Measurements from ENCODE around the gene ST8SIA5.
"Not testable (repeated sequence)": the region's sequence is repeated elsewhere in the genome, so short reads cannot be mapped to it uniquely, and the experiment has no call there.

The ST8SIA5 gene

GRCh38 chr18:46756559-46757201, at the start of gene ST8SIA5:
ST8SIA5 (minus strand) TSS chr18:46757053; CDS start chr18:46756508, 545 bp downstream.
- Histone ChIP-seq H3K4me2 (ENCODE audit: low read length) (peak within 1 kb of the TSS; percentile 33), H3K4me3 (ENCODE audit: low read length) (peak within 1 kb of the TSS; percentile 41), H3K9me2 (replicated peaks; ENCODE audit: control insufficient read depth, low read length) (no peaks in the 10 kb centered on the region), H3K27me3 (ENCODE audit: control insufficient read depth, low read length) (peaks cover 69% of the 10 kb centered on the region), H3F3A (ENCODE audit: control insufficient read depth, insufficient read depth) (peaks cover 10% of the 10 kb centered on the region; the same call in 1 of the 2 replicates), H4K20me1 (ENCODE audit: control insufficient read depth, insufficient read depth, low read depth, low read length) (no peaks in the 10 kb centered on the region), H3K4me1 (ENCODE audit: control insufficient read depth, low read length) (peaks cover 44% of the 10 kb centered on the region), H3K27ac (ENCODE audit: low read depth, low read length) (no peak within 1 kb of the TSS), H3K79me2 (ENCODE audit: control insufficient read depth, low read length) (no peaks in the 10 kb centered on the region), H3K9me3 (ENCODE audit: control insufficient read depth, insufficient read depth, low read length) (no peaks in the 10 kb centered on the region), H3K36me3 (ENCODE audit: control insufficient read depth, low read length) (no peaks in the 10 kb centered on the region)
- TF ChIP-seq CTCF (IDR thresholded peaks at IDR 0.05; ENCODE audit: low read depth, low read length, poor library complexity, severe bottlenecking) (no peak), EZH2phosphoT487 (IDR thresholded peaks at IDR 0.05; ENCODE audit: borderline replicate concordance, low read length) (no peak)

- not testable (repeated sequence) for H3K9me2 ChIP-seq (replicated peaks; ENCODE audit: control insufficient read depth, low read length); H4K20me1 ChIP-seq (ENCODE audit: control insufficient read depth, insufficient read depth, low read depth, low read length); H3K4me3 ChIP-seq (ENCODE audit: low read length); H3K27me3 ChIP-seq (ENCODE audit: control insufficient read depth, low read length); H3K79me2 ChIP-seq (ENCODE audit: control insufficient read depth, low read length); H3F3A ChIP-seq (ENCODE audit: control insufficient read depth, insufficient read depth); H3K4me1 ChIP-seq (ENCODE audit: control insufficient read depth, low read length); H3K9me3 ChIP-seq (ENCODE audit: control insufficient read depth, insufficient read depth, low read length); H3K36me3 ChIP-seq (ENCODE audit: control insufficient read depth, low read length); H3K27ac ChIP-seq (ENCODE audit: low read depth, low read length); H3K4me2 ChIP-seq (ENCODE audit: low read length)
These were observed 39.1 kb upstream of the ST8SIA5 start for GRCh38 chr18:46795945-46796344.

GRCh38 chr18:46794607-46795006, 37.8 kb upstream of the ST8SIA5 start:
- Histone ChIP-seq H3K27me3 (ENCODE audit: control insufficient read depth, low read length) (no peaks in the 10 kb centered on the region), H4K20me1 (ENCODE audit: control insufficient read depth, insufficient read depth, low read depth, low read length) (no peaks in the 10 kb centered on the region), H3F3A (ENCODE audit: control insufficient read depth, insufficient read depth) (no peaks in the 10 kb centered on the region), H3K4me1 (ENCODE audit: control insufficient read depth, low read length) (peaks cover 7% of the 10 kb centered on the region), H3K79me2 (ENCODE audit: control insufficient read depth, low read length) (no peaks in the 10 kb centered on the region), H3K36me3 (ENCODE audit: control insufficient read depth, low read length) (no peaks in the 10 kb centered on the region), H3K9me2 (replicated peaks; ENCODE audit: control insufficient read depth, low read length) (no peaks in the 10 kb centered on the region), H3K9me3 (ENCODE audit: control insufficient read depth, insufficient read depth, low read length) (no peaks in the 10 kb centered on the region), H3K4me3 (ENCODE audit: low read length) (no peak overlapping the region), H3K4me2 (ENCODE audit: low read length) (no peak overlapping the region), H3K27ac (ENCODE audit: low read depth, low read length) (no peak overlapping the region)
- no peak for TF ChIP-seq CTCF (IDR thresholded peaks at IDR 0.05; ENCODE audit: low read depth, low read length, poor library complexity, severe bottlenecking)
- TF ChIP-seq EZH2phosphoT487 (IDR thresholded peaks at IDR 0.05; ENCODE audit: borderline replicate concordance, low read length) = no peak

GRCh38 chr18:46793565-46793964, 36.7 kb upstream of the ST8SIA5 start:
- no peak overlapping the region for H3K4me3 ChIP-seq (ENCODE audit: low read length)
- no peaks in the 10 kb centered on the region for H3K27me3 ChIP-seq (ENCODE audit: control insufficient read depth, low read length)
- no peak overlapping the region for H3K27ac ChIP-seq (ENCODE audit: low read depth, low read length)
- no peaks in the 10 kb centered on the region for H3K9me3 ChIP-seq (ENCODE audit: control insufficient read depth, insufficient read depth, low read length)
- no peaks in the 10 kb centered on the region for H3K36me3 ChIP-seq (ENCODE audit: control insufficient read depth, low read length)
- H3K79me2 ChIP-seq (ENCODE audit: control insufficient read depth, low read length) = no peaks in the 10 kb centered on the region
- TF ChIP-seq EZH2phosphoT487 (IDR thresholded peaks at IDR 0.05; ENCODE audit: borderline replicate concordance, low read length) (no peak), CTCF (IDR thresholded peaks at IDR 0.05; ENCODE audit: low read depth, low read length, poor library complexity, severe bottlenecking) (peak; percentile 48)
- H3K9me2 ChIP-seq (replicated peaks; ENCODE audit: control insufficient read depth, low read length) = no peaks in the 10 kb centered on the region
- H4K20me1 ChIP-seq (ENCODE audit: control insufficient read depth, insufficient read depth, low read depth, low read length) = no peaks in the 10 kb centered on the region
- H3K4me1 ChIP-seq (ENCODE audit: control insufficient read depth, low read length) = peaks cover 8% of the 10 kb centered on the region
- H3F3A ChIP-seq (ENCODE audit: control insufficient read depth, insufficient read depth) = no peaks in the 10 kb centered on the region
- no peak overlapping the region for H3K4me2 ChIP-seq (ENCODE audit: low read length)
